HEK293 (cell line): ENCODE measurements around the gene RASSF5.

Source experiments
- CTCF ChIA-PET: fragments of 350-600 bp; formaldehyde crosslinking; extraction: SDS; loops from one replicate; lab custom pipeline; 2021; ENCODE audit warnings: antibody characterized with exemption; lab: Yijun Ruan, JAX
- POLR2A ChIA-PET: fragments of 300-600 bp; formaldehyde crosslinking; extraction: SDS; loops from one replicate; lab custom pipeline; 2020; ENCODE audit warnings: antibody characterized with exemption, inconsistent platforms; lab: Yijun Ruan, JAX
- H3K27ac ChIP-seq: fragments of 200-500 bp; sonication (Bioruptor generic); 2 replicates; pipeline ENCODE4 v1.5.1; 2014; ENCODE audit warnings: low read depth, low read length, control low read depth, inconsistent platforms; ENCODE audit errors: extremely low read depth
- H3K36me3 ChIP-seq, 2 experiments: fragments of 200-500 bp in 1 of 2; sonication (Bioruptor generic) in 1 of 2; 1 replicate in 1 of 2; 2 replicates in 1 of 2; pipeline ENCODE4 v1.5.1; 2014 to 2017; ENCODE audit warnings: inconsistent platforms in 2 of 2, low read length in 2 of 2; ENCODE audit not compliant: control insufficient read depth in 2 of 2, insufficient read depth in 1 of 2
- H3K4me1 ChIP-seq: fragments of 200-500 bp; sonication (Bioruptor generic); 2 replicates; pipeline ENCODE4 v1.5.1; 2014; ENCODE audit warnings: mild to moderate bottlenecking, low read length, inconsistent platforms; ENCODE audit not compliant: control insufficient read depth, insufficient read depth
- H3K4me3 ChIP-seq: 2 replicates; pipeline ENCODE4 v1.5.1; 2011; ENCODE audit warnings: low read depth, mild to moderate bottlenecking, control low read depth, low read length, moderate library complexity
- H3K9me3 ChIP-seq: fragments of 200-500 bp; sonication (Bioruptor generic); 2 replicates; pipeline ENCODE4 v1.5.1; 2014; ENCODE audit warnings: low read depth, low read length, inconsistent platforms; ENCODE audit not compliant: control insufficient read depth, insufficient read depth
- MEIS1 ChIP-seq: sonication (generic); formaldehyde crosslinking; IDR thresholded peaks from 2 replicates; pipeline ENCODE4 v1.8.1; 2022; ENCODE audit warnings: missing genetic modification reagents, mild to moderate bottlenecking, borderline replicate concordance
- SCRT2 ChIP-seq: fragments of 450-650 bp; formaldehyde crosslinking; IDR thresholded peaks from 2 replicates; pipeline ENCODE4 v1.5.1; 2016; ENCODE audit warnings: missing biosample characterization, missing genetic modification characterization
- SP2 ChIP-seq: fragments of 450-650 bp; formaldehyde crosslinking; IDR thresholded peaks from 2 replicates; pipeline ENCODE4 v1.5.1; 2016; ENCODE audit warnings: missing biosample characterization, missing genetic modification characterization
- TRIM28 ChIP-seq: IDR thresholded peaks from 2 replicates; pipeline ENCODE4 v1.6.1; 2011; ENCODE audit warnings: low read length, control low read depth, borderline replicate concordance
- YY2 ChIP-seq: fragments of 450-650 bp; formaldehyde crosslinking; IDR thresholded peaks from 2 replicates; pipeline ENCODE4 v1.5.1; 2016; ENCODE audit warnings: missing biosample characterization, missing genetic modification characterization
- ZBTB10 ChIP-seq: fragments of 450-650 bp; formaldehyde crosslinking; IDR thresholded peaks from 2 replicates; pipeline ENCODE4 v1.5.1; 2016; ENCODE audit warnings: missing biosample characterization, missing genetic modification characterization
- ZBTB21 ChIP-seq: fragments of 450-650 bp; formaldehyde crosslinking; IDR thresholded peaks from 2 replicates; pipeline ENCODE4 v1.5.1; 2017; ENCODE audit warnings: missing biosample characterization, missing genetic modification characterization
- ZBTB7A ChIP-seq: fragments of 450-650 bp; formaldehyde crosslinking; IDR thresholded peaks from 2 replicates; pipeline ENCODE4 v1.5.1; 2016; ENCODE audit warnings: low read depth, missing biosample characterization, missing genetic modification characterization
- ZFP37 ChIP-seq: fragments of 450-650 bp; formaldehyde crosslinking; IDR thresholded peaks from 2 replicates; pipeline ENCODE4 v1.5.1; 2016; ENCODE audit warnings: missing biosample characterization, missing genetic modification characterization
- ZNF10 ChIP-seq: fragments of 450-650 bp; formaldehyde crosslinking; IDR thresholded peaks from 2 replicates; pipeline ENCODE4 v1.5.1; 2017; ENCODE audit warnings: missing biosample characterization, missing genetic modification characterization
- ZNF175 ChIP-seq: fragments of 450-650 bp; formaldehyde crosslinking; IDR thresholded peaks from 2 replicates; pipeline ENCODE4 v1.5.1; 2016; ENCODE audit warnings: missing biosample characterization, missing genetic modification characterization
- ZNF26 ChIP-seq: fragments of 450-650 bp; formaldehyde crosslinking; IDR thresholded peaks from 2 replicates; pipeline ENCODE4 v1.5.1; 2016; ENCODE audit warnings: missing biosample characterization, missing genetic modification characterization
- ZNF335 ChIP-seq: fragments of 450-650 bp; formaldehyde crosslinking; conservative IDR thresholded peaks from 2 replicates; pipeline ENCODE4 v1.5.1; 2016; ENCODE audit warnings: missing biosample characterization, missing genetic modification characterization
- ZNF354C ChIP-seq: fragments of 450-650 bp; formaldehyde crosslinking; IDR thresholded peaks from 2 replicates; pipeline ENCODE4 v1.5.1; 2016; ENCODE audit warnings: missing biosample characterization, missing genetic modification characterization, low read depth, borderline replicate concordance
- ZNF426 ChIP-seq: fragments of 450-650 bp; formaldehyde crosslinking; IDR thresholded peaks from 2 replicates; pipeline ENCODE4 v1.5.1; 2017; ENCODE audit warnings: missing biosample characterization, missing genetic modification characterization, mild to moderate bottlenecking, inconsistent platforms, moderate library complexity
- ZNF596 ChIP-seq: fragments of 450-650 bp; IDR thresholded peaks from 2 replicates; pipeline ENCODE4 v1.5.0; 2018; ENCODE audit warnings: missing biosample characterization, mild to moderate bottlenecking, missing genetic modification characterization, moderate library complexity
- ZNF623 ChIP-seq: fragments of 450-650 bp; formaldehyde crosslinking; IDR thresholded peaks from 2 replicates; pipeline ENCODE4 v1.5.1; 2016; ENCODE audit warnings: missing biosample characterization, missing genetic modification characterization
- ZNF626 ChIP-seq: fragments of 450-650 bp; sonication (Bioruptor Pico); formaldehyde crosslinking; IDR thresholded peaks from 2 replicates; pipeline ENCODE4 v1.5.1; 2018; ENCODE audit warnings: missing biosample characterization, missing genetic modification characterization, inconsistent platforms
- ZNF677 ChIP-seq: fragments of 450-650 bp; IDR thresholded peaks from 2 replicates; pipeline ENCODE4 v1.5.0; 2018; ENCODE audit warnings: missing biosample characterization, mild to moderate bottlenecking, missing genetic modification characterization, moderate library complexity
- ZNF692 ChIP-seq: fragments of 450-650 bp; formaldehyde crosslinking; IDR thresholded peaks from 2 replicates; pipeline ENCODE4 v1.5.1; 2016; ENCODE audit warnings: missing biosample characterization, missing genetic modification characterization
- ZNF701 ChIP-seq: fragments of 450-650 bp; formaldehyde crosslinking; IDR thresholded peaks from 2 replicates; pipeline ENCODE4 v1.5.1; 2016; ENCODE audit warnings: missing biosample characterization, missing genetic modification characterization
- ZNF704 ChIP-seq: fragments of 450-650 bp; formaldehyde crosslinking; IDR thresholded peaks from 2 replicates; pipeline ENCODE4 v1.5.1; 2016; ENCODE audit warnings: missing biosample characterization, missing genetic modification characterization
- ZNF785 ChIP-seq: fragments of 450-650 bp; formaldehyde crosslinking; IDR thresholded peaks from 2 replicates; pipeline ENCODE4 v1.5.1; 2016; ENCODE audit warnings: missing biosample characterization, missing genetic modification characterization
- ZNF792 ChIP-seq: fragments of 450-650 bp; formaldehyde crosslinking; IDR thresholded peaks from 2 replicates; pipeline ENCODE4 v1.5.1; 2016; ENCODE audit warnings: missing biosample characterization, missing genetic modification characterization
- ZSCAN16 ChIP-seq: fragments of 450-650 bp; formaldehyde crosslinking; IDR thresholded peaks from 2 replicates; pipeline ENCODE4 v1.5.1; 2016; ENCODE audit warnings: missing biosample characterization, missing genetic modification characterization
- ZSCAN30 ChIP-seq: fragments of 450-650 bp; IDR thresholded peaks from 2 replicates; pipeline ENCODE4 v1.5.1; 2018; ENCODE audit warnings: missing biosample characterization, mild to moderate bottlenecking, missing genetic modification characterization, moderate library complexity

Gene RASSF5

GRCh38 chr1:206505702-206506355, 1.5 kb upstream of the RASSF5 start:
- H3K4me1 ChIP-seq, result no peaks in the 10 kb centered on the region
- CTCF ChIA-PET, result interaction anchor here (0.7 to 2.0 kb wide), 13 partner anchors 9 to 400 kb away, joined by 3 to 6 read pairs (median 4); no protein-coding TSS in a partner anchor
- TF ChIP-seq ZNF626 (tag by site-specific recombination) (no peak), SP2 (no peak), ZSCAN30 (tag by site-specific recombination) (no peak), ZNF692 (tag by site-specific recombination) (no peak), SCRT2 (no peak), ZBTB10 (tag by site-specific recombination) (no peak), MEIS1 (CRISPR knock-in tag) (no peak), ZBTB21 (tag by site-specific recombination) (no peak), ZNF26 (no peak), ZNF785 (tag by site-specific recombination) (no peak), ZBTB7A (tag by site-specific recombination) (no peak), TRIM28 (no peak), ZSCAN16 (no peak), ZNF677 (tag by site-specific recombination) (no peak), ZFP37 (tag by site-specific recombination) (no peak), ZNF354C (no peak)
- TF ChIP-seq, all 188 proteins: peak for 0
- Histone ChIP-seq H3K4me3 (no peak overlapping the region), H3K36me3 (no peaks in the 10 kb centered on the region), H3K27ac (no peak overlapping the region), H3K9me3 (no peaks in the 10 kb centered on the region)
- POLR2A ChIA-PET, result no interaction called here

GRCh38 chr1:206506405-206507283, 687 bp upstream of the RASSF5 start:
- no peak overlapping the region for H3K27ac ChIP-seq
- CTCF ChIA-PET, result interaction anchor here (0.7 to 2.0 kb wide), 12 partner anchors 11 to 103 kb away, joined by 3 to 6 read pairs (median 4); no protein-coding TSS in a partner anchor
- TF ChIP-seq ZNF10 (tag by site-specific recombination), result no peak
- TF ChIP-seq YY2 (tag by site-specific recombination), result no peak
- no peak for TF ChIP-seq ZNF704 (tag by site-specific recombination)
- no peak for TF ChIP-seq ZNF701
- no peak for TF ChIP-seq ZNF335 (tag by site-specific recombination)
- TF ChIP-seq ZNF426 (tag by site-specific recombination), result no peak
- TF ChIP-seq ZNF792 (tag by site-specific recombination), result no peak
- TF ChIP-seq ZNF596 (tag by site-specific recombination), result no peak
- TF ChIP-seq ZNF175 (tag by site-specific recombination), result no peak
- TF ChIP-seq ZNF692 (tag by site-specific recombination), result no peak
- no peak for TF ChIP-seq ZNF623 (tag by site-specific recombination)
- TF ChIP-seq, all 188 proteins: peak for 0
- Histone ChIP-seq H3K4me1 (no peaks in the 10 kb centered on the region), H3K4me3 (peak overlapping the region; percentile 36), H3K36me3 (no peaks in the 10 kb centered on the region), H3K9me3 (no peaks in the 10 kb centered on the region)
- POLR2A ChIA-PET, result interaction anchor here (1.0 kb wide), 1 partner anchor 14 kb away, joined by 3 read pairs; no protein-coding TSS in a partner anchor
